Measurements from ENCODE around the gene SCN1A. TPM values are rescaled to one million over a fixed set of nuclear protein-coding genes. Genes with fewer than 3 reads are reported as not detected.
A peak's percentile ranks its signal among the peaks of the same experiment; 100 is the strongest.

Gene SCN1A
- total RNA-seq, 1 experiment from 2014 or later: 0.62 TPM

GRCh38 chr2:165953655-165954606, 173.9 kb downstream of the SCN1A start, which contains the start of gene TTC21B:
Gene TTC21B, minus strand, starts transcription at chr2:165953776. Its CDS starts 71 bp downstream, at chr2:165953705.
- BruUV-seq (replicated peaks): no TSS peak
- CTCF ChIA-PET: interaction anchor here (0.7 to 1.5 kb wide), 2 partner anchors 90 to 173 kb away, joined by 3 to 15 read pairs; partner anchors contain the start of gene SCN1A

GRCh38 chr2:165953306-165953654, 174.5 kb downstream of the SCN1A start:
- peak overlapping the region; percentile 86 for H3K27ac ChIP-seq (ENCODE audit: low read depth, low read length, poor library complexity, severe bottlenecking)
- H3K36me3 ChIP-seq (ENCODE audit: insufficient read depth, low read length, poor library complexity, severe bottlenecking): peaks cover 13% of the 10 kb centered on the region
- ChIA-PET CTCF (interaction anchor here (0.7 to 1.5 kb wide), 3 partner anchors 89 to 1169 kb away, joined by 3 to 15 read pairs (median 3); partner anchors contain the start of gene SCN1A), POLR2A (ENCODE audit: low non-redundant PET) (interaction anchor here (0.6 to 0.7 kb wide), 2 partner anchors 160 to 1179 kb away, joined by 3 read pairs; no protein-coding TSS in a partner anchor)
- TF ChIP-seq EZH2 (IDR thresholded peaks at IDR 0.05; ENCODE audit: borderline replicate concordance, low read depth, low read length, poor library complexity, severe bottlenecking) (no peak), CTCF (conservative IDR thresholded peaks at IDR 0.05; ENCODE audit: low read depth, low read length) (no peak)
- peak overlapping the region; percentile 68 for H3K4me3 ChIP-seq (ENCODE audit: low read depth, low read length, poor library complexity, severe bottlenecking)
- no peak for DNase-seq (ENCODE audit: low spot score)
- intact Hi-C loops (cut with micrococcal nuclease; ENCODE audit: unreplicated experiment): loop anchor here (10.0 kb wide), 2 partner anchors 462 to 498 kb away; no protein-coding TSS in a partner anchor
- H3K4me1 ChIP-seq (ENCODE audit: insufficient read depth, low read length, poor library complexity, severe bottlenecking): peaks cover 35% of the 10 kb centered on the region
- no peaks in the 10 kb centered on the region for H3K27me3 ChIP-seq (replicated peaks; ENCODE audit: insufficient read depth, low read depth, low read length, poor library complexity)
- no peaks in the 10 kb centered on the region for H3K9me3 ChIP-seq (ENCODE audit: low read depth, low read length, poor library complexity, severe bottlenecking)
- no TSS peak for BruUV-seq (replicated peaks)

More at GRCh38 chr2:165953655-165954606, 173.9 kb downstream of the SCN1A start, which contains the start of gene TTC21B:
- Histone ChIP-seq H3K4me3 (ENCODE audit: low read depth, low read length, poor library complexity, severe bottlenecking) (peak within 1 kb of the TSS; percentile 68), H3K27me3 (replicated peaks; ENCODE audit: insufficient read depth, low read depth, low read length, poor library complexity) (no peaks in the 10 kb centered on the region), H3K4me1 (ENCODE audit: insufficient read depth, low read length, poor library complexity, severe bottlenecking) (peaks cover 31% of the 10 kb centered on the region), H3K9me3 (ENCODE audit: low read depth, low read length, poor library complexity, severe bottlenecking) (no peaks in the 10 kb centered on the region), H3K36me3 (ENCODE audit: insufficient read depth, low read length, poor library complexity, severe bottlenecking) (peaks cover 7% of the 10 kb centered on the region), H3K27ac (ENCODE audit: low read depth, low read length, poor library complexity, severe bottlenecking) (peak within 1 kb of the TSS; percentile 86)
- TF ChIP-seq CTCF (conservative IDR thresholded peaks at IDR 0.05; ENCODE audit: low read depth, low read length) (peak; percentile 90), EZH2 (IDR thresholded peaks at IDR 0.05; ENCODE audit: borderline replicate concordance, low read depth, low read length, poor library complexity, severe bottlenecking) (no peak)
- peak; percentile 99 for DNase-seq (ENCODE audit: low spot score)
- POLR2A ChIA-PET (ENCODE audit: low non-redundant PET): interaction anchor here (0.6 to 0.7 kb wide), 3 partner anchors 159 to 1179 kb away, joined by 3 to 5 read pairs (median 3); partner anchors contain the start of gene SCN1A
- intact Hi-C loops (cut with micrococcal nuclease; ENCODE audit: unreplicated experiment): loop anchor here (2.0 to 10.0 kb wide), 5 partner anchors 153 to 499 kb away; partner anchors contain the start of gene SCN1A

GRCh38 chr2:165952741-165953211, 175.0 kb downstream of the SCN1A start:
- ChIA-PET CTCF (interaction anchor here (1.0 to 1.5 kb wide), 2 partner anchors 175 to 1169 kb away, joined by 3 to 15 read pairs; partner anchors contain the start of gene SCN1A), POLR2A (ENCODE audit: low non-redundant PET) (no interaction called here)
- TF ChIP-seq EZH2 (IDR thresholded peaks at IDR 0.05; ENCODE audit: borderline replicate concordance, low read depth, low read length, poor library complexity, severe bottlenecking) (no peak), CTCF (conservative IDR thresholded peaks at IDR 0.05; ENCODE audit: low read depth, low read length) (no peak)
- DNase-seq (ENCODE audit: low spot score): peak; percentile 30
- peaks cover 35% of the 10 kb centered on the region for H3K4me1 ChIP-seq (ENCODE audit: insufficient read depth, low read length, poor library complexity, severe bottlenecking)
- no peaks in the 10 kb centered on the region for H3K9me3 ChIP-seq (ENCODE audit: low read depth, low read length, poor library complexity, severe bottlenecking)
- intact Hi-C loops (cut with micrococcal nuclease; ENCODE audit: unreplicated experiment): loop anchor here (10.0 kb wide), 2 partner anchors 462 to 498 kb away; no protein-coding TSS in a partner anchor
- H3K36me3 ChIP-seq (ENCODE audit: insufficient read depth, low read length, poor library complexity, severe bottlenecking): peaks cover 18% of the 10 kb centered on the region
- TSS peak; percentile 58 for BruUV-seq (replicated peaks)
- H3K4me3 ChIP-seq (ENCODE audit: low read depth, low read length, poor library complexity, severe bottlenecking): peak overlapping the region; percentile 68
- peak overlapping the region; percentile 86 for H3K27ac ChIP-seq (ENCODE audit: low read depth, low read length, poor library complexity, severe bottlenecking)
- H3K27me3 ChIP-seq (replicated peaks; ENCODE audit: insufficient read depth, low read depth, low read length, poor library complexity): no peaks in the 10 kb centered on the region
